Lower lobe of right lung (tissue), 2 donors: Measurements from ENCODE around the gene ANKRD40. TPM values are rescaled to one million over a fixed set of nuclear protein-coding genes. Genes with fewer than 3 reads are reported as not detected.

ENCODE experiments used
- ATAC-seq, 2 donors: fragments of 200-7000 bp; cut with Tn5 transposase; one replicate each; pipeline ENCODE4 v1.9.1; 2020 to 2022; ENCODE audit warnings: mild to moderate bottlenecking in 2 of 2, moderate library complexity in 2 of 2
- DNase-seq: peaks from one replicate; pipeline ENCODE4 v3.0.0-alpha.2; 2020
- H3K27ac ChIP-seq: fragments of 200-600 bp; one replicate; pipeline ENCODE4 v1.8.0; 2022
- H3K27me3 ChIP-seq: fragments of 200-600 bp; one replicate; pipeline ENCODE4 v1.8.0; 2022; ENCODE audit warnings: low read depth
- H3K36me3 ChIP-seq: fragments of 200-600 bp; one replicate; pipeline ENCODE4 v1.8.0; 2022; ENCODE audit warnings: mild to moderate bottlenecking
- H3K4me1 ChIP-seq: fragments of 200-600 bp; one replicate; pipeline ENCODE4 v1.8.0; 2022
- H3K4me3 ChIP-seq: fragments of 200-600 bp; one replicate; pipeline ENCODE4 v1.8.0; 2022; ENCODE audit warnings: mild to moderate bottlenecking
- H3K9me3 ChIP-seq: fragments of 200-600 bp; one replicate; pipeline ENCODE4 v1.8.0; 2022
- CTCF ChIP-seq: fragments of 200-600 bp; IDR thresholded peaks from one replicate; pipeline ENCODE4 v1.8.0; 2022; ENCODE audit warnings: antibody characterized with exemption, mild to moderate bottlenecking
- intact Hi-C: fragments of 100-400 bp; cut with DNase I; formaldehyde crosslinking; loops from one replicate; pipeline ENCODE4 v1.11.0; 2022
- total RNA-seq: library from RNA; stranded (reverse); fragmentation: NEBNext Ultra II Directional; extraction: Animal tissue kit (Norgen Biotek cat#: 25700); gene quantifications from one replicate; pipeline ENCODE4 v1.2.1, GENCODE V29; 2021
- donor health status: DM: no; HTN: yes; CAD: no; lungs with severe emphysema.

The ANKRD40 gene
- total RNA-seq, 1 donor from 2014 or later = 49.5 TPM

DNA sequence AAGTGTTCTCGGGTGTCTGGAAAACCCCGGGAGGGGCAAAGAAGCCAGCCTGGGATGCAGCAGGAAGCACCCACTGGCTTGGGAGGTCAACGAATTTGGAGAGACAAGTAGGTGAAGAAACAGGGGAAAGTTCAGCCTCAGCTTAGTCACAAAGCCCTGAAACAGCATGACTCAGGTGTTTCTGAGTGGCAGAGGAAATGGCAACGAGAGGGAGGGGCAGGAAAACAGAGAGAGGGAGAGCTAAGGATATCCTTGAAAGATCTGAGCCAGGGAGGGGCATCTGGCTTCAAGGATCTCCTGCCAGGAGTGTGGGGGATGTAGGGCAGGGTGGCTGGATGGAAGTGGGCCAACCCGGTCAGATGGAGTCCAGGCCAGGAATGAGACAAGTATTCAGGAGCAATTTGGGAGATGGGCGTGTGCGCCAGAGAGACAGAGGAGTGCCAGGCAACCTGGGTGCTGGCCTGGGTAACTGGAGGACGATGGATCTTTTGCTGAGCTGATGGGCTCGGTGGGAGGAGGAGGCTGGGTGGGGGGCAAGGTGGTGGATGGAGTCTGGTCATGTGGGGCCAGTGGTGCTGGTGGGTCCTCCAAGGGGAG is 45.8 kb downstream of the ANKRD40 start:
- Histone ChIP-seq H3K27ac (peak overlapping the region; percentile 65), H3K36me3 (no peaks in the 10 kb centered on the region), H3K9me3 (no peaks in the 10 kb centered on the region), H3K4me1 (peaks cover 29% of the 10 kb centered on the region), H3K4me3 (no peak overlapping the region), H3K27me3 (no peaks in the 10 kb centered on the region)
- no peak for TF ChIP-seq CTCF
- ATAC-seq (peak; percentile 82 to 90), DNase-seq (peak; percentile 64)
- intact Hi-C loops = no loop called here

- ATAC-seq (no peak), DNase-seq (no peak)
- Histone ChIP-seq H3K36me3 (no peaks in the 10 kb centered on the region), H3K4me1 (peaks cover 29% of the 10 kb centered on the region), H3K27me3 (no peaks in the 10 kb centered on the region), H3K27ac (peak overlapping the region; percentile 65), H3K9me3 (no peaks in the 10 kb centered on the region), H3K4me3 (no peak overlapping the region)
- TF ChIP-seq CTCF = no peak
- intact Hi-C loops = no loop called here
Measured at GRCh38 chr17:50661348-50661747, 46.4 kb downstream of the ANKRD40 start.

- TF ChIP-seq CTCF = no peak
- no peaks in the 10 kb centered on the region for H3K9me3 ChIP-seq
- no peaks in the 10 kb centered on the region for H3K27me3 ChIP-seq
- H3K27ac ChIP-seq = peak overlapping the region; percentile 65
- H3K36me3 ChIP-seq = no peaks in the 10 kb centered on the region
- H3K4me3 ChIP-seq = no peak overlapping the region
- no peak for DNase-seq
- H3K4me1 ChIP-seq = peaks cover 29% of the 10 kb centered on the region
- peak; percentile 2 to 18 for ATAC-seq
- intact Hi-C loops = no loop called here
Measured at GRCh38 chr17:50660887-50661345, 46.8 kb downstream of the ANKRD40 start.

GRCh38 chr17:50660042-50660886 is 47.5 kb downstream of the ANKRD40 start:
- Histone ChIP-seq H3K9me3 (no peaks in the 10 kb centered on the region), H3K4me3 (no peak overlapping the region), H3K27me3 (no peaks in the 10 kb centered on the region), H3K27ac (peak overlapping the region; percentile 65), H3K36me3 (no peaks in the 10 kb centered on the region), H3K4me1 (peaks cover 29% of the 10 kb centered on the region)
- no peak for TF ChIP-seq CTCF
- no peak for DNase-seq
- ATAC-seq = peak; percentile 47 to 54
- intact Hi-C loops = no loop called here

DNA sequence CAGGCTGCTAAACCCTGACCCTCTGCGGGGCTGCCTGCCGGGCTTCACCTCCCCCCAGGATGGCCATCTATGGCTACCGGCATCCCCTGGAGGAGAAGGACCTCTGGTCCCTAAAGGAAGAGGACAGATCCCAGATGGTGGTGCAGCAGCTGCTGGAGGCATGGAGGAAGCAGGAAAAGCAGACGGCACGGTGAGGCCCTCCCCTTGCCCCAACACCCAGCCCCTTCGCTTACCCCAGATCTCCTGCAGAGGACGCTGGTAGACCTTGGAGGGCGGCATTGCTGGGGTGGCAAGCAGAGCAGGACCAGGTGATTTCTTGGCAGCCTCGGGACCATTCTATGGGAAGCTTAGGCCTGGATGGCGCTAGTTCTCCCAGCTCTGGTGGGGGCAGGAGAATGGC is 48.5 kb downstream of the ANKRD40 start:
- no peak for TF ChIP-seq CTCF
- DNase-seq (no peak), ATAC-seq (no peak)
- H3K27me3 ChIP-seq = no peaks in the 10 kb centered on the region
- H3K4me1 ChIP-seq = peaks cover 29% of the 10 kb centered on the region
- H3K27ac ChIP-seq = no peak overlapping the region
- H3K9me3 ChIP-seq = no peaks in the 10 kb centered on the region
- no peaks in the 10 kb centered on the region for H3K36me3 ChIP-seq
- no peak overlapping the region for H3K4me3 ChIP-seq
- intact Hi-C loops = no loop called here
